ENCODE measurements around the gene FERD3L.

The FERD3L gene

GRCh38 chr7:19104811-19105210 is 40.4 kb downstream of the FERD3L start:
- peaks cover 30 to 67% (median 49%) of the 10 kb centered on the region in 3 experiments for H3K27me3 ChIP-seq (ENCODE audit: control insufficient read depth in 3 of 3, insufficient read depth in 3 of 3, low read depth in 1 of 3, low read length in 3 of 3)
- H4K8ac ChIP-seq (ENCODE audit: low read depth, low read length) = no peak overlapping the region
- H3K4me3 ChIP-seq (ENCODE audit: low read length in 2 of 2) = no peak overlapping the region
- H3K18ac ChIP-seq (ENCODE audit: low read length) = no peak overlapping the region
- no peak overlapping the region for H3K23ac ChIP-seq (ENCODE audit: low read depth, low read length, poor library complexity)
- no peak overlapping the region for H2BK15ac ChIP-seq (ENCODE audit: low read length)
- no peaks in the 10 kb centered on the region for H3K36me3 ChIP-seq (replicated peaks in 1 of 2; ENCODE audit: control insufficient read depth in 2 of 2, insufficient read depth in 2 of 2, low read length in 2 of 2)
- no peak overlapping the region for H2BK5ac ChIP-seq (ENCODE audit: low read length)
- H3K4me1 ChIP-seq (ENCODE audit: control insufficient read depth in 2 of 2, insufficient read depth in 1 of 2, low read depth in 1 of 2, low read length in 2 of 2) = peaks cover 3 to 9% of the 10 kb centered on the region in 2 donors
- H2BK12ac ChIP-seq (ENCODE audit: low read length) = no peak overlapping the region
- no peak overlapping the region for H3K9ac ChIP-seq (ENCODE audit: low read depth, low read length, poor library complexity)
- no peak overlapping the region for H3K27ac ChIP-seq (replicated peaks; ENCODE audit: low read length)
- no peak overlapping the region for H3K4me2 ChIP-seq (ENCODE audit: insufficient read depth, low read length, poor library complexity, severe bottlenecking)
- WGBS, 2 donors (ENCODE audit: extremely low coverage in 2 of 2, insufficient read length in 2 of 2, insufficient replicate concordance in 1 of 2) = no CpG with 5 or more reads among the region's 4 CpGs
- no peak for DNase-seq (ENCODE audit: low spot score)
- no peak overlapping the region for H2AK5ac ChIP-seq (ENCODE audit: low read depth, low read length)
- peaks cover 2% of the 10 kb centered on the region for H3K79me1 ChIP-seq (ENCODE audit: low read depth, low read length)
- no peak overlapping the region for H2BK120ac ChIP-seq (ENCODE audit: low read depth, low read length)
- no peak overlapping the region for H4K91ac ChIP-seq (ENCODE audit: low read depth, low read length, poor library complexity)
- no peaks in the 10 kb centered on the region for H3K9me3 ChIP-seq (replicated peaks in 1 of 2; ENCODE audit: control insufficient read depth in 2 of 2, insufficient read depth in 1 of 2, low read depth in 1 of 2, low read length in 2 of 2)
- no peak overlapping the region for H3K4ac ChIP-seq (ENCODE audit: low read length)
- no peak overlapping the region for H3K14ac ChIP-seq (ENCODE audit: low read length)
- no peak overlapping the region for H2AFZ ChIP-seq (ENCODE audit: low read length)

- no peaks in the 10 kb centered on the region for H3K36me3 ChIP-seq (replicated peaks in 1 of 2; ENCODE audit: control insufficient read depth in 2 of 2, insufficient read depth in 2 of 2, low read length in 2 of 2)
Observed at GRCh38 chr7:19102884-19103283, 42.3 kb downstream of the FERD3L start.

GRCh38 chr7:19101909-19102308 is 43.3 kb downstream of the FERD3L start:
- H2BK5ac ChIP-seq (ENCODE audit: low read length) = no peak overlapping the region
- H3K23ac ChIP-seq (ENCODE audit: low read depth, low read length, poor library complexity) = no peak overlapping the region
- H2AFZ ChIP-seq (ENCODE audit: low read length) = no peak overlapping the region
- no peak overlapping the region for H2BK12ac ChIP-seq (ENCODE audit: low read length)
- no peak overlapping the region for H3K27ac ChIP-seq (replicated peaks; ENCODE audit: low read length)
- H2AK5ac ChIP-seq (ENCODE audit: low read depth, low read length) = no peak overlapping the region
- no peak overlapping the region for H3K4ac ChIP-seq (ENCODE audit: low read length)
- H3K4me1 ChIP-seq (ENCODE audit: control insufficient read depth in 2 of 2, insufficient read depth in 1 of 2, low read depth in 1 of 2, low read length in 2 of 2) = no peaks in the 10 kb centered on the region
- H2BK120ac ChIP-seq (ENCODE audit: low read depth, low read length) = no peak overlapping the region
- no CpG with 5 or more reads among the region's 2 CpGs for WGBS, 2 donors (ENCODE audit: extremely low coverage in 2 of 2, insufficient read length in 2 of 2, insufficient replicate concordance in 1 of 2)
- H3K18ac ChIP-seq (ENCODE audit: low read length) = no peak overlapping the region
- no peak overlapping the region for H4K8ac ChIP-seq (ENCODE audit: low read depth, low read length)
- no peak overlapping the region for H2BK15ac ChIP-seq (ENCODE audit: low read length)
- no peak overlapping the region for H3K14ac ChIP-seq (ENCODE audit: low read length)
- no peak for DNase-seq (ENCODE audit: low spot score)
- no peak overlapping the region for H3K4me3 ChIP-seq (ENCODE audit: low read length in 2 of 2)
- no peak overlapping the region for H3K9ac ChIP-seq (ENCODE audit: low read depth, low read length, poor library complexity)
- H4K91ac ChIP-seq (ENCODE audit: low read depth, low read length, poor library complexity) = no peak overlapping the region
- peaks cover 8 to 38% (median 22%) of the 10 kb centered on the region in 3 experiments for H3K27me3 ChIP-seq (ENCODE audit: control insufficient read depth in 3 of 3, insufficient read depth in 3 of 3, low read depth in 1 of 3, low read length in 3 of 3)
- H3K36me3 ChIP-seq (replicated peaks in 1 of 2; ENCODE audit: control insufficient read depth in 2 of 2, insufficient read depth in 2 of 2, low read length in 2 of 2) = no peaks in the 10 kb centered on the region
- peaks cover 2% of the 10 kb centered on the region for H3K79me1 ChIP-seq (ENCODE audit: low read depth, low read length)
- no peaks in the 10 kb centered on the region for H3K9me3 ChIP-seq (replicated peaks in 1 of 2; ENCODE audit: control insufficient read depth in 2 of 2, insufficient read depth in 1 of 2, low read depth in 1 of 2, low read length in 2 of 2)
- no peak overlapping the region for H3K4me2 ChIP-seq (ENCODE audit: insufficient read depth, low read length, poor library complexity, severe bottlenecking)

More at GRCh38 chr7:19102884-19103283, 42.3 kb downstream of the FERD3L start:
- no peak overlapping the region for H3K9ac ChIP-seq (ENCODE audit: low read depth, low read length, poor library complexity)
- H2AK5ac ChIP-seq (ENCODE audit: low read depth, low read length) = no peak overlapping the region
- no CpG with 5 or more reads among the region's 4 CpGs for WGBS, 2 donors (ENCODE audit: extremely low coverage in 2 of 2, insufficient read length in 2 of 2, insufficient replicate concordance in 1 of 2)
- no peak for DNase-seq (ENCODE audit: low spot score)
- H3K27me3 ChIP-seq (ENCODE audit: control insufficient read depth in 3 of 3, insufficient read depth in 3 of 3, low read depth in 1 of 3, low read length in 3 of 3) = peaks cover 17 to 48% (median 32%) of the 10 kb centered on the region in 3 experiments
- no peak overlapping the region for H4K91ac ChIP-seq (ENCODE audit: low read depth, low read length, poor library complexity)
- no peak overlapping the region for H3K4me2 ChIP-seq (ENCODE audit: insufficient read depth, low read length, poor library complexity, severe bottlenecking)
- H2BK12ac ChIP-seq (ENCODE audit: low read length) = no peak overlapping the region
- no peak overlapping the region for H2BK15ac ChIP-seq (ENCODE audit: low read length)
- no peak overlapping the region for H3K27ac ChIP-seq (replicated peaks; ENCODE audit: low read length)
- H3K4me3 ChIP-seq (ENCODE audit: low read length in 2 of 2) = no peak overlapping the region
- H3K4me1 ChIP-seq (ENCODE audit: control insufficient read depth in 2 of 2, insufficient read depth in 1 of 2, low read depth in 1 of 2, low read length in 2 of 2) = peaks cover 0 to 3% of the 10 kb centered on the region in 2 donors
- no peak overlapping the region for H2BK5ac ChIP-seq (ENCODE audit: low read length)
- no peak overlapping the region for H3K23ac ChIP-seq (ENCODE audit: low read depth, low read length, poor library complexity)
- H3K9me3 ChIP-seq (replicated peaks in 1 of 2; ENCODE audit: control insufficient read depth in 2 of 2, insufficient read depth in 1 of 2, low read depth in 1 of 2, low read length in 2 of 2) = no peaks in the 10 kb centered on the region
- no peak overlapping the region for H3K14ac ChIP-seq (ENCODE audit: low read length)
- no peak overlapping the region for H3K18ac ChIP-seq (ENCODE audit: low read length)
- H3K79me1 ChIP-seq (ENCODE audit: low read depth, low read length) = peaks cover 2% of the 10 kb centered on the region
- no peak overlapping the region for H2AFZ ChIP-seq (ENCODE audit: low read length)
- no peak overlapping the region for H4K8ac ChIP-seq (ENCODE audit: low read depth, low read length)
- no peak overlapping the region for H2BK120ac ChIP-seq (ENCODE audit: low read depth, low read length)
- no peak overlapping the region for H3K4ac ChIP-seq (ENCODE audit: low read length)

- H4K8ac ChIP-seq (ENCODE audit: low read depth, low read length) = no peak overlapping the region
Observed at GRCh38 chr7:19101472-19101871, 43.7 kb downstream of the FERD3L start.

More at GRCh38 chr7:19101472-19101871, 43.7 kb downstream of the FERD3L start:
- no peaks in the 10 kb centered on the region for H3K36me3 ChIP-seq (replicated peaks in 1 of 2; ENCODE audit: control insufficient read depth in 2 of 2, insufficient read depth in 2 of 2, low read length in 2 of 2)
- H2BK120ac ChIP-seq (ENCODE audit: low read depth, low read length) = no peak overlapping the region
- no peaks in the 10 kb centered on the region for H3K9me3 ChIP-seq (replicated peaks in 1 of 2; ENCODE audit: control insufficient read depth in 2 of 2, insufficient read depth in 1 of 2, low read depth in 1 of 2, low read length in 2 of 2)
- H2BK12ac ChIP-seq (ENCODE audit: low read length) = no peak overlapping the region
- no peak overlapping the region for H2AFZ ChIP-seq (ENCODE audit: low read length)
- H2BK15ac ChIP-seq (ENCODE audit: low read length) = no peak overlapping the region
- no peak overlapping the region for H3K18ac ChIP-seq (ENCODE audit: low read length)
- H3K4me1 ChIP-seq (ENCODE audit: control insufficient read depth in 2 of 2, insufficient read depth in 1 of 2, low read depth in 1 of 2, low read length in 2 of 2) = no peaks in the 10 kb centered on the region
- no peak overlapping the region for H3K4me2 ChIP-seq (ENCODE audit: insufficient read depth, low read length, poor library complexity, severe bottlenecking)
- DNase-seq (ENCODE audit: low spot score) = no peak
- H3K79me1 ChIP-seq (ENCODE audit: low read depth, low read length) = peaks cover 2% of the 10 kb centered on the region
- no peak overlapping the region for H3K4ac ChIP-seq (ENCODE audit: low read length)
- no peak overlapping the region for H2BK5ac ChIP-seq (ENCODE audit: low read length)
- H4K91ac ChIP-seq (ENCODE audit: low read depth, low read length, poor library complexity) = no peak overlapping the region
- H3K4me3 ChIP-seq (ENCODE audit: low read length in 2 of 2) = no peak overlapping the region
- H3K9ac ChIP-seq (ENCODE audit: low read depth, low read length, poor library complexity) = no peak overlapping the region
- H3K23ac ChIP-seq (ENCODE audit: low read depth, low read length, poor library complexity) = no peak overlapping the region
- no peak overlapping the region for H2AK5ac ChIP-seq (ENCODE audit: low read depth, low read length)
- H3K27ac ChIP-seq (replicated peaks; ENCODE audit: low read length) = no peak overlapping the region
- H3K27me3 ChIP-seq (ENCODE audit: control insufficient read depth in 3 of 3, insufficient read depth in 3 of 3, low read depth in 1 of 3, low read length in 3 of 3) = peaks cover 4 to 34% (median 18%) of the 10 kb centered on the region in 3 experiments
- H3K14ac ChIP-seq (ENCODE audit: low read length) = no peak overlapping the region
- no CpG with 5 or more reads among the region's 1 CpG for WGBS, 2 donors (ENCODE audit: extremely low coverage in 2 of 2, insufficient read length in 2 of 2, insufficient replicate concordance in 1 of 2)

Measured in neuronal stem cell (in vitro differentiated cells).